DND-41 (cell line): ENCODE measurements around the gene CTNNA3.

Experiments used
- ATAC-seq: fragments of 200-7000 bp; cut with Tn5 transposase; 3 replicates; pipeline ENCODE4 v1.9.1; 2021; ENCODE audit warnings: low read depth; ENCODE audit not compliant: insufficient read depth
- DNase-seq: peaks from one replicate; pipeline ENCODE4 v3.0.0-alpha.2; 2020
- H2AFZ ChIP-seq: 2 replicates; pipeline ENCODE4 v1.6.0; 2012; ENCODE audit warnings: low read depth, low read length
- H3K27ac ChIP-seq: 2 replicates; pipeline ENCODE4 v1.5.1; 2012; ENCODE audit warnings: low read length, inconsistent platforms
- H3K27me3 ChIP-seq: fragments of 200-600 bp; sonication (generic); 2 replicates; pipeline ENCODE4 v1.6.0; 2012; ENCODE audit warnings: low read length, mild to moderate bottlenecking, inconsistent platforms; ENCODE audit not compliant: insufficient read depth, poor library complexity
- H3K36me3 ChIP-seq: 2 replicates; pipeline ENCODE4 v1.5.1; 2012; ENCODE audit warnings: low read length, inconsistent platforms; ENCODE audit not compliant: insufficient read depth
- H3K4me1 ChIP-seq: 2 replicates; pipeline ENCODE4 v1.5.1; 2012; ENCODE audit warnings: mild to moderate bottlenecking, low read length; ENCODE audit not compliant: insufficient read depth
- H3K4me2 ChIP-seq: 2 replicates; pipeline ENCODE4 v1.6.0; 2012; ENCODE audit warnings: mild to moderate bottlenecking, moderate library complexity, low read length, inconsistent platforms; ENCODE audit not compliant: insufficient read depth
- H3K4me3 ChIP-seq, 2 experiments: fragments of 200-600 bp in 1 of 2; shearing (Covaris generic) in 1 of 2; 2 replicates each; pipeline ENCODE4 v1.5.1; 2012 to 2016; ENCODE audit warnings: inconsistent platforms in 2 of 2, low read length in 2 of 2, mild to moderate bottlenecking in 2 of 2, low read depth in 1 of 2, moderate library complexity in 1 of 2
- H3K79me2 ChIP-seq: 2 replicates; pipeline ENCODE4 v1.6.0; 2012; ENCODE audit warnings: low read length, inconsistent platforms; ENCODE audit not compliant: insufficient read depth
- H3K9ac ChIP-seq: 2 replicates; pipeline ENCODE4 v1.6.0; 2012; ENCODE audit warnings: low read depth, mild to moderate bottlenecking, inconsistent platforms, low read length, moderate library complexity
- H3K9me3 ChIP-seq: 2 replicates; pipeline ENCODE4 v1.5.1; 2012; ENCODE audit warnings: low read length, moderate library complexity, mild to moderate bottlenecking, inconsistent platforms; ENCODE audit not compliant: insufficient read depth, severe bottlenecking
- H4K20me1 ChIP-seq: 2 replicates; pipeline ENCODE4 v1.6.0; 2012; ENCODE audit warnings: low read length; ENCODE audit not compliant: insufficient read depth
- EZH2 ChIP-seq: IDR thresholded peaks from 3 replicates; pipeline ENCODE4 v1.6.1; 2012; ENCODE audit warnings: borderline replicate concordance, low read depth, mild to moderate bottlenecking, moderate library complexity, low read length, inconsistent platforms; ENCODE audit not compliant: severe bottlenecking
- TF ChIP-seq, protein P1 (sequence below): IDR thresholded peaks from 2 replicates; pipeline ENCODE4 v1.5.1; 2012; ENCODE audit warnings: borderline replicate concordance, low read length, moderate library complexity, mild to moderate bottlenecking; ENCODE audit not compliant: poor library complexity, severe bottlenecking; ENCODE audit errors: extremely low read depth

CTNNA3 gene

DNA sequence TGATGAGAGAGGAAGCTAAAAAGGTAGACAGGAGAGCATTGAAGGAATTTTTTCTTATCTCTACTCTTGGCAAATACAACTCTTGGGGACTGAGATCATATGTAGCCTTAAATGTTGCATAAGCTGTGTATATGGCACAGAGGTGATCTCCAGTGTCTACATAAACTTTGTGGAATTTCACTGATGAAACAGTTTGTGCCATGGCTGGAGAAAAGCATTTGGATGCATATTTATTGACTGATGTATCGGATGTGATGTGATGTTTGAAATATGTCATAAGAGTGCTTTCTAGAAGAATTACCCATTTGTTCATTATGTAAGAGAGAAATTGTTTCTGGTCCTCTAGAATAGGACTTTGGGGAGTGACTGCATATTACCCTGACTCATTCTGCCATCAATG lies 1015.1 kb downstream of the CTNNA3 start:
- no peak overlapping the region for H3K4me3 ChIP-seq
- TF ChIP-seq, protein P1, sequence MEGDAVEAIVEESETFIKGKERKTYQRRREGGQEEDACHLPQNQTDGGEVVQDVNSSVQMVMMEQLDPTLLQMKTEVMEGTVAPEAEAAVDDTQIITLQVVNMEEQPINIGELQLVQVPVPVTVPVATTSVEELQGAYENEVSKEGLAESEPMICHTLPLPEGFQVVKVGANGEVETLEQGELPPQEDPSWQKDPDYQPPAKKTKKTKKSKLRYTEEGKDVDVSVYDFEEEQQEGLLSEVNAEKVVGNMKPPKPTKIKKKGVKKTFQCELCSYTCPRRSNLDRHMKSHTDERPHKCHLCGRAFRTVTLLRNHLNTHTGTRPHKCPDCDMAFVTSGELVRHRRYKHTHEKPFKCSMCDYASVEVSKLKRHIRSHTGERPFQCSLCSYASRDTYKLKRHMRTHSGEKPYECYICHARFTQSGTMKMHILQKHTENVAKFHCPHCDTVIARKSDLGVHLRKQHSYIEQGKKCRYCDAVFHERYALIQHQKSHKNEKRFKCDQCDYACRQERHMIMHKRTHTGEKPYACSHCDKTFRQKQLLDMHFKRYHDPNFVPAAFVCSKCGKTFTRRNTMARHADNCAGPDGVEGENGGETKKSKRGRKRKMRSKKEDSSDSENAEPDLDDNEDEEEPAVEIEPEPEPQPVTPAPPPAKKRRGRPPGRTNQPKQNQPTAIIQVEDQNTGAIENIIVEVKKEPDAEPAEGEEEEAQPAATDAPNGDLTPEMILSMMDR: no peak
- no peak for TF ChIP-seq EZH2
- H3K27ac ChIP-seq: no peak overlapping the region
- no peaks in the 10 kb centered on the region for H3K36me3 ChIP-seq
- no peaks in the 10 kb centered on the region for H4K20me1 ChIP-seq
- H3K9ac ChIP-seq: no peak overlapping the region
- no peaks in the 10 kb centered on the region for H3K27me3 ChIP-seq
- H3K79me2 ChIP-seq: no peaks in the 10 kb centered on the region
- no peak overlapping the region for H3K4me2 ChIP-seq
- H2AFZ ChIP-seq: no peak overlapping the region
- H3K4me1 ChIP-seq: no peaks in the 10 kb centered on the region
- DNase-seq (no peak), ATAC-seq (no peak)
- no peaks in the 10 kb centered on the region for H3K9me3 ChIP-seq

DNA sequence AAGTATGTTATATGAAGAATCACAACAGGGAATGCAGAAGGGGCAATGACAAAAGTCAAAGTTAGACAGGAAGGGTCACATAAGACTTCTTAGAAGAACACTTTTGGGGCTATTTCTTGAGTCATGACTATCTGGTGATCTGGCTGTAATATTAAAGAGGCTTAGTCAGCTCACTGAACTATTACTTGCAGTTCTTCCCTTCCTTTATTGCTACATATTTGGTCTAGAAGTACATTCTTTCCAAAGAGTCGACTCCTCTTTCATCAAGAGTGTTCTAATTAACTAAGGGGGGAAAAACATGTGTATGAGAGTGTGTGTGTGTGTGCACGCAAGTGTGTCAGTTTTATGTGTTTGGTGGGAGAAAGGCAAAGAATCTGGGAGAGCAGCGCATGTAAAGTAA lies 1017.5 kb downstream of the CTNNA3 start:
- no peak for DNase-seq
- Histone ChIP-seq H3K79me2 (no peaks in the 10 kb centered on the region), H3K9ac (no peak overlapping the region), H3K4me2 (no peak overlapping the region), H3K9me3 (no peaks in the 10 kb centered on the region), H3K4me3 (no peak overlapping the region), H3K27me3 (no peaks in the 10 kb centered on the region), H4K20me1 (no peaks in the 10 kb centered on the region), H3K4me1 (no peaks in the 10 kb centered on the region), H3K36me3 (no peaks in the 10 kb centered on the region), H2AFZ (no peak overlapping the region), H3K27ac (no peak overlapping the region)
- ATAC-seq: no peak
- no peak for TF ChIP-seq EZH2
- TF ChIP-seq, protein P1: no peak

DNA sequence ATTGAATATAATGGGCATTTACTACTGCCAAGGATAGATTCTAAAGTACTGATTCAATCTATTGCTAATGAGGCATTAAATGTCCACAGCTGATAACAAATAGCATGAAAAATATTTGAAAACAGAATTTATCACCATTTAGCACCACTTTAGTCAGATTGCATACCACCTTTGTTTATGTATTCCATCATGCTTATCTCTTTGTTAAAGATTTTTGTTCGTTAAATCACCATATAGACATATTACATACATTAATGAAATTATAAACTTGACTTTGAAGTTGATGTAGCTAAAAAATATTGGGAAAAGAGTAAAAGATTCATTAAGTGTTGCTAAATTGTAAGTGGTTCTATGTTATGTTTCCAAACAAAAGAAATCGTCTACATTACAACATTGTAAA lies 1022.9 kb downstream of the CTNNA3 start:
- Histone ChIP-seq H3K4me2 (no peak overlapping the region), H3K9ac (no peak overlapping the region), H4K20me1 (no peaks in the 10 kb centered on the region), H3K79me2 (no peaks in the 10 kb centered on the region), H3K9me3 (no peaks in the 10 kb centered on the region), H3K27ac (no peak overlapping the region), H3K27me3 (no peaks in the 10 kb centered on the region), H3K4me3 (no peak overlapping the region), H2AFZ (no peak overlapping the region), H3K4me1 (no peaks in the 10 kb centered on the region), H3K36me3 (no peaks in the 10 kb centered on the region)
- TF ChIP-seq, protein P1: no peak
- TF ChIP-seq EZH2: no peak
- no peak for DNase-seq
- ATAC-seq: no peak

DNA sequence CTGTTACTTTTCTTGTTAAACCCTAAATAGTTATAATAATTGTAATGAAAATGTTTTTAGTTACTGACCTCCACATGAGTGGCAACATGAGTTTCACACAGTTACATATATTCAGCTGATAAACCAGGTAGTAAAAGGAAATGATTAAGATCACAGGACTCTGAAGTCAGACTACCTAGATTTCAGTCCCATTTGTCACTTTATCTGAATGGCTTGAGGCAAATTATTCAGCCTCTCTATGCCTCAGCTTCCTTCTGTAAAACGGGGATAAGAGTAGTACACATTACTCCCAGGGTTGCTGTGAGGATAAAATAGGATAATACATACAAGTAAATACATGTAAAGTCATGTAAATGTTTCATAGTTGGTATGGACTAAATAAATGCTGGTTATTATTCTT lies 1024.4 kb downstream of the CTNNA3 start:
- H3K79me2 ChIP-seq: no peaks in the 10 kb centered on the region
- no peak overlapping the region for H3K4me2 ChIP-seq
- no peaks in the 10 kb centered on the region for H4K20me1 ChIP-seq
- H3K4me1 ChIP-seq: no peaks in the 10 kb centered on the region
- no peak overlapping the region for H3K9ac ChIP-seq
- no peak overlapping the region for H3K27ac ChIP-seq
- DNase-seq (no peak), ATAC-seq (no peak)
- TF ChIP-seq, protein P1: no peak
- no peak for TF ChIP-seq EZH2
- no peak overlapping the region for H3K4me3 ChIP-seq
- no peaks in the 10 kb centered on the region for H3K36me3 ChIP-seq
- no peaks in the 10 kb centered on the region for H3K27me3 ChIP-seq
- no peaks in the 10 kb centered on the region for H3K9me3 ChIP-seq
- H2AFZ ChIP-seq: no peak overlapping the region
